Gastroesophageal sphincter (tissue), 4 donors: ENCODE data around the gene CALML5. TPM values are rescaled to one million over a fixed set of nuclear protein-coding genes. Genes with fewer than 3 reads are reported as not detected.

Source experiments
- ATAC-seq: fragments of 150-250 bp; one replicate; pipeline ENCODE4 v1.9.1; 2016; ENCODE audit warnings: mild to moderate bottlenecking, moderate library complexity
- H3K27ac ChIP-seq, 4 donors: fragments of 200-600 bp; sonication (generic) in 3 of 4; 1 replicate in 3 of 4; 2 replicates in 1 of 4; pipeline ENCODE4 v1.5.1; 2016 to 2019
- H3K27me3 ChIP-seq: fragments of 200-600 bp; sonication (generic); one replicate; pipeline ENCODE4 v1.5.1; 2019
- H3K36me3 ChIP-seq, 2 donors: fragments of 200-600 bp; sonication (generic); one replicate each; pipeline ENCODE4 v1.5.1; 2019; ENCODE audit warnings: control low read depth in 1 of 2
- H3K4me1 ChIP-seq, 3 donors: fragments of 200-600 bp; sonication (generic); 1 replicate in 2 of 3; 2 replicates in 1 of 3; pipeline ENCODE4 v1.5.1; 2016 to 2019; ENCODE audit warnings: control low read depth in 2 of 3
- H3K4me3 ChIP-seq, 2 donors: fragments of 200-600 bp; sonication (generic); one replicate each; pipeline ENCODE4 v1.5.1; 2019; ENCODE audit warnings: mild to moderate bottlenecking in 1 of 2, moderate library complexity in 1 of 2
- H3K9me3 ChIP-seq, 3 donors: fragments of 200-600 bp; sonication (generic); one replicate each; pipeline ENCODE4 v1.5.1; 2017 to 2019; ENCODE audit warnings: control low read depth in 2 of 3
- CTCF ChIP-seq, 4 experiments: fragments of 200-600 bp in 2 of 4; fragments of 450-650 bp in 2 of 4; sonication (generic) in 1 of 4; IDR thresholded peaks; one replicate each; pipeline ENCODE4 v1.5.1; 2017 to 2019; ENCODE audit warnings: antibody characterized with exemption in 4 of 4, mild to moderate bottlenecking in 2 of 4, moderate library complexity in 2 of 4
- EP300 ChIP-seq: sonication (generic); formaldehyde crosslinking; IDR thresholded peaks from one replicate; pipeline ENCODE4 v1.6.1; 2017; ENCODE audit warnings: antibody characterized with exemption, mild to moderate bottlenecking
- POLR2A ChIP-seq, 2 donors: fragments of 450-650 bp; IDR thresholded peaks; one replicate each; pipeline ENCODE4 v1.6.1; 2017; ENCODE audit warnings: antibody characterized with exemption in 2 of 2, mild to moderate bottlenecking in 2 of 2, moderate library complexity in 1 of 2
- POLR2AphosphoS5 ChIP-seq: sonication (generic); formaldehyde crosslinking; IDR thresholded peaks from one replicate; pipeline ENCODE4 v1.6.1; 2017; ENCODE audit warnings: antibody characterized with exemption
- WGBS, 2 donors: methylation state at CpG; one replicate each; pipeline ENCODE4 v1.1.5; 2018; ENCODE audit warnings: low coverage in 1 of 2; 5-methylcytosine and 5-hydroxymethylcytosine counted together
- total RNA-seq, 4 donors: library from RNA; depleted of rRNA; stranded (reverse); fragments of >200 nt; gene quantifications; one replicate each; pipeline ENCODE4 v1.1.0, GENCODE V29; 2016

Gene CALML5
- total RNA-seq, 4 donors from 2014 or later: not detected

DNA sequence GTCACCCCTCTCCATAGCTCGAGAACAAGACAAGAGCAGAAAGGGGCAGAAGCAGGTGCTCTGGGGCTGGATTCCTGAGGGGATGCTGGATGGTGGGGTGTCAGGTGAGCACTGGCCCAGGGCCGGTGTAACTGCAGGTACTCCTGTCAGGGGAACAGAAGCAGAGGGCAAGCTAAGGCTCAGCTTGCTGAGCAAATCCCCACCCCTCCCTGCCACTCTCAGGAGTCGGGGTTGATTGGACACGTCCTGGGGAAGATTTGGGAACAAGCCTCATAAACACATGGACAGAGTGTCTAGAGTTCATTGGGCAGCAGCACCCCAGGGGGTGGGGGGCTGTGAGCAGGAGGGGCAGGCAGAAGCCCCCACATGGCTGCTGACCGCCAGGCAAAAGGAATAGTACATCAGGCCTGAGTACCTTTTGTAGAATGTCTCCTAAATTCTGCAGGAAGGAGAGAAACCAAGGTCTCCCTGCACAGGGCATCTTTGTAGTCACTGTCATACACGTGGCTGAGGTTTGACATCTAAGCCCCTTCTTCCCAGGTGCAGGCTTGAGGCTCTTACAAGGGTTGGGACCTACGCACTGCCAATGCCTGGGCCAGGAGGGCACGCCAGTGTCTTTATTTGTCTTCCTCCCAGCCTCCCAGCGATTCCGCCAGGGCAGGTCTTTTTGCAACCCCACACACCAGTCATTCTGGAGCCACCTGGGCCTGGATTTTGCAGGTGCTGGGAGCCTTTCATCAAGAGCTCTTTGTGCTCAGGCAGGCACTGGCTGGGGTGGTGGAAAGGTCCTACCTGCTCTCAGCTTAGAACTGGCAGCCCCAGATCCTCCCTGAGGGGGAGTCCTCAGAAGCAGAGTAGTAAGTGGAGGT lies 28.2 kb upstream of the CALML5 start:
- Histone ChIP-seq H3K27me3 (no peaks in the 10 kb centered on the region), H3K4me3 (no peak overlapping the region), H3K27ac (peak overlapping the region in 3 of 4 donors; percentile 37 to 84 (median 83)), H3K4me1 (peaks cover 5 to 50% (median 15%) of the 10 kb centered on the region in 3 donors), H3K36me3 (no peaks in the 10 kb centered on the region), H3K9me3 (no peaks in the 10 kb centered on the region)
- no peak for TF ChIP-seq CTCF (IDR thresholded peaks at IDR 0.05)
- 80% methylated on average over 1 to 3 of the region's 10 CpGs for WGBS, 2 donors
- ATAC-seq: no peak

- no peaks in the 10 kb centered on the region for H3K9me3 ChIP-seq
- TF ChIP-seq POLR2A (IDR thresholded peaks at IDR 0.05) (no peak), CTCF (IDR thresholded peaks at IDR 0.05) (no peak), EP300 (no peak), POLR2AphosphoS5 (no peak)
- no peak for ATAC-seq
- H3K36me3 ChIP-seq: no peaks in the 10 kb centered on the region
- peaks cover 5 to 43% (median 15%) of the 10 kb centered on the region in 3 donors for H3K4me1 ChIP-seq
- H3K4me3 ChIP-seq: no peak overlapping the region
- no peaks in the 10 kb centered on the region for H3K27me3 ChIP-seq
- WGBS, 2 donors: 38% methylated on average over 1 of the region's 8 CpGs; no CpG with 5 or more reads in 1 of the 2 donors
- peak overlapping the region in 2 of 4 donors; percentile 83 to 84 for H3K27ac ChIP-seq
Observed at GRCh38 chr10:5526691-5527331, 27.4 kb upstream of the CALML5 start.

DNA sequence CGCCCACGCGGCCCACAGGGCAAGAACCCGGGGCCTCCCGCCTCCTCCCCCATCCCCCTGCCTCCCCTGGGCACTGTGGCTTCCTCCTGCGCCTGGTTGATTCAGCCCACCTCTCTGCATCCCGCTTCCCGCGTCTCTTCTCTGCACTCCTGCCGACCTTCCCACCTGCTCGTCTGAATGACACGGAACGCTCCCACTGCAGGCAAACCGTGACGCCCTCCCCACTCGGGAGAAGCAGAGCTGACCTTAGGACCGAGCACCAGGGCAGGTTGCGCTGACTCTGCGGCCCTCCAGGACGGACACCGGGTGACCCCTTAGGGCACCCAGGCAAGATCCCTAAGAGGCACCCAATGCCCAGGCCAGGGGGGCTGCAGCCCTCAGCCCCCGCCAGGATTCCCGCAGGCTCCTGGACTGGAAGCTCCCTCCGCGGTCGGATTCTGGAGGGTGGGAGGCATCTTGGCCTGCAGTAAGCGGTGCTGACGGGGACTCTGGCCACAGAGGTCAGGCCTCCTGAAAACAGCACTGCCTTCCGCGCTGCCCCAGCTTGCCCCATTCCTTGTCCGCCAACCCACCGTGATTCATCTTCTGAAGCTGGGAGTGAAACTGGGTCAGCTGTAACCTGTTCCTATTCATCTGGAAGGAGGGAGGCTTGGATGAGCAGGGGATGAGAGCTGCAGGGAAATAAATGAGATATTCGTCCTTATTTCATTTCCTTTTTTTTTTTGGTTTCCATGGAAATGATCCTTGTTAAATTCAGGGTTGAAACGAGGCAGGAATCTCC lies 26.4 kb upstream of the CALML5 start:
- H3K9me3 ChIP-seq: no peaks in the 10 kb centered on the region
- TF ChIP-seq POLR2AphosphoS5 (no peak), CTCF (IDR thresholded peaks at IDR 0.05) (no peak), EP300 (no peak), POLR2A (IDR thresholded peaks at IDR 0.05) (no peak)
- no peak for ATAC-seq
- peaks cover 5 to 32% (median 15%) of the 10 kb centered on the region in 3 donors for H3K4me1 ChIP-seq
- no peaks in the 10 kb centered on the region for H3K27me3 ChIP-seq
- 38 to 90% methylated on average over 1 to 9 of the region's 34 CpGs for WGBS, 2 donors
- no peak overlapping the region for H3K4me3 ChIP-seq
- H3K36me3 ChIP-seq: no peaks in the 10 kb centered on the region
- no peak overlapping the region for H3K27ac ChIP-seq

GRCh38 chr10:5524641-5525560 lies 25.5 kb upstream of the CALML5 start, which contains the start of gene CALML3:
CALML3 (plus strand) TSS chr10:5524961; CDS start chr10:5525086, 125 bp downstream.
- no peak for ATAC-seq
- Histone ChIP-seq H3K9me3 (no peaks in the 10 kb centered on the region), H3K36me3 (no peaks in the 10 kb centered on the region), H3K27me3 (no peaks in the 10 kb centered on the region), H3K27ac (no peak within 1 kb of the TSS), H3K4me1 (peaks cover 0 to 24% (median 6%) of the 10 kb centered on the region in 3 donors), H3K4me3 (no peak within 1 kb of the TSS)
- WGBS, 2 donors: 97% methylated on average over 24 of the region's 64 CpGs; no CpG with 5 or more reads in 1 of the 2 donors
- TF ChIP-seq EP300 (no peak), CTCF (IDR thresholded peaks at IDR 0.05) (no peak), POLR2AphosphoS5 (no peak), POLR2A (IDR thresholded peaks at IDR 0.05) (no peak)
